Measurements from ENCODE around the gene NOTCH1.

Gene NOTCH1

DNA sequence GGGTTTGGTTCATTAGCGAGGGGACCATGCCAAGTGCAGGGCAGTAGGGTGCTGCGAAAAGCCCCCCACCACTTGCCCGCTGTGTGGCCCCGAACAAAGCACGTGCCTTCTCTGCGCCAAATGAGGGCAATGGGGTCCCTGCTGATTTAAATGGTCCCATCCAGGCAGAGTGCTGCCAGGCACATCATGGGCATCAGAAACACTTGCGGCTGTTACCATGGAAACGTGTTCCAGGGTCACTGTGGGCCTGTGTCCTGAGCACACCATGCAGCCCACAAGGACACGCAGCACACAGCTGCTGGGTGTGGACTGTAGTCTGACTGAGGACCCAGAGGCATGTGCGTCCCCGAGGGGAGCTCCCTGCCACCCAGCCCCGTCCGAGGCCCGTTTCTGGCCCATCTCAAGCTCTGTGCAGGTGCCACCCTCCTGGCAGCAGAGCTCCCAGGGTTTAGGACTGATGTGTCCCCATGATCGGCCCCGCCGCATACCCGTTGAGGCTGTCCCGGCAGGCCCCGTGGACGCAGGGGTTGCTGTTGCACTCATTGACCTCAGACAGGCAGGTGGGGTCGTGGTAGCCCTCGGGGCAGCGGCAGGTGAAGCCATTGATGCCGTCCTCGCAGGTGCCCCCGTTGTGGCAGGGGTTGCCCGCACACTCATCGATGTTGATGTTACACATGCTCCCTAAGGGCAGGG is 31.7 kb downstream of the NOTCH1 start:
- no peak for FAIRE-seq

DNA sequence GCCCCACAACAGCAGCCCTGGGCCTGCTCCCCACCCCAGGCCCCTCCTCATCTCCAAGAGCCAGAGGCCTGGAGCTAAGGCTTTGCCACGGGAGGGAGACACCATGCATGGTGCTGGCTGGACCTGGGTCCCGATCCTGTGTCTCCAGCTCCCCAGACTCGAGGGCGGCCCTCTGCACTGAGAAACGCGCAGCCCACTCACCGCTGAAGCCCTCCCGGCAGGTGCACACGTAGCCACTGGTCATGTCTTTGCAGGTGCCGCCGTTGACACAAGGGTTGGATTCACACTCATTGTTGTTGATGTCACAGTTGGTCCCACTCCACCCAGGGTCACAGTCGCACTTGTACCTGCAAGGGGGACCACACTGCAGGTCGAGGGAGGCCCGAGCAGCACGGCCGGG is 32.7 kb downstream of the NOTCH1 start:
- no peak for FAIRE-seq

DNA sequence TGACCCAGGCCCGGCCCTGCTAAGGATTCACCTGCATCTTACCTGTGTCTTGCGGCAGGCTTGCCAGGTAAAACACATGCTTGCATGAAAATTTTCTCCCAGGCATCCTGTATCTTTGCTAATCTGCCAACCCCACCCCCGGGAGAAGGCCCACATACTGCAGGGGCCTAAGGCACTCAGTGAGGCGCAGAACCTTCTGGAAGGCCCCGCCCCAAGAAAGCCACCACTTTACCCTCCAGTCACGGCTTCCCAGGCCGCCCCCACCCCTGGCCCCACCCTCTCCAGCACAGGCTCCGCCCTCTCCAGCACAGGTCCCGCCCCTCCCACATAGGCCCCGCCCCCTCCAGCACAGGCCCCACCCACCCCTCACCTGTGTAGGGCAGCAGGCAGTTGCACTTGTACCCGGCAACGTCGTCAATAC is 33.2 kb downstream of the NOTCH1 start:
- FAIRE-seq, result no peak

DNA sequence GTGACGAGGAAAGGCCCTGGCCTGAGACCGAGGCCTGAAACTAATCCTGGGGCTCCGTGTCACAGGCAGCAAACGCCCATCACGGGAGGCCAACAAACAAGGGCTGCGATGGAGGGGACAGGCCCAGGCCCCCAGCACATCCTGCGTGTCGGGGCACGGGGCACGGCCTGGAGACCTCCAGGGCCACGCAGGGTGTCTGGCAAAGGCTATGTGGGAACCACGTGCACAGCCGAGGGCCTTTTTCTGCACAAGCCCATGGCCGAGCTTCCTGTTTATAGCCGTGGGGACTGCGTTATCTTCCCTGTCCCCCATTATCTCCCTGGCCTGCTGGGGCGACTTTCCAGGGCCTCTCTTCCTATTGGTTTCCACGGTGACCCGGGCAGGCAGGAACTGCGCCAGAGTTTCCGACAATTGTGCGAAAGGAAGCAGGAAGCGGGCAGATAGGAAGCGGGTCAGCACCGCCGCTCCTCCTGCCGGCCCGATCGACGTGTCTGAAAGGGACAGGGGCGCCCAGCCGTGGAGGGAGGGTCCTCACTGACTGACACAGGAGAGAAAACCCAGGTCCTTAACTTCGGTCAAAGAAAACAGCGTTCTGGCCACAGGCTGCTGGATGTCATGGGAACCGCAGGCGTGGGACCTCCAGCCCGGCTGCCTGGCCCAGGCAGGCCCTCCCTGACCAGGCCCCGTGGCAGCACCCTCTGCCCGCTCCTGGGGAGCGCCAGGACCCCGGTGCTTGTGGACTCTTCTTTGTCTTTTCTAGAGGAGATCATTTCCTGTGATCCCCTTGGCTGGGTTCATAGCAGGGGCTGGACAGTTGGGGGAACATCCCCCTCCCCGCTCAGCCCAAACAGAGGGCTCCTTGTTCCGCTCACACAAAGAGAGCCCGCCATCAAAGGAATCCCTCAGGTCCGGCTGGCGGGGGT is 33.9 kb downstream of the NOTCH1 start:
- no peak for FAIRE-seq

DNA sequence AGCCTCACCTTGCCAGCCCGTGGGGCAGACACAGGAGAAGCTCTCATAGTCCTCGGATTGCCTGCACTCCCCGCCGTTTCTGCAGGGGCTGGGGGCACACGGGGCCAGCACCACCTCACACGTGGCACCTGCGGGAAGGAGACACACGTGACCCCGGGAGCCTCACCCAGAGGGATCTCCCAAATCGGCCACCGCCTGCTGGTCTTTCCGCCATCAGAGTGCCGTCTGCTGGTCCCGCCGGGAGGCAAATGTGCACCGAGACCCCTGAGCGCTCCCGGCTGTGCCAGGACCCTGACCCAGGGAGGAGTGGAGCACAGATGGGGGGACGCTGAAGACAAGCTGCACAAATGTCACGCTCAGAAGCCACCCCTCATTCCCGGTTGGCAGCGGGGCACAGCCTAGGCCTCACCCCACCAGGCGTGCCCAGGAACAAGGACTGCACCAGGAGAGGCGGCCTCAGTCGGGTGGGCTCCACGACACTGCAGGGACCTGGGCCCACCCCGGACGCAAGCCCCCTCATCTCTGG is 34.6 kb downstream of the NOTCH1 start:
- no peak for FAIRE-seq

DNA sequence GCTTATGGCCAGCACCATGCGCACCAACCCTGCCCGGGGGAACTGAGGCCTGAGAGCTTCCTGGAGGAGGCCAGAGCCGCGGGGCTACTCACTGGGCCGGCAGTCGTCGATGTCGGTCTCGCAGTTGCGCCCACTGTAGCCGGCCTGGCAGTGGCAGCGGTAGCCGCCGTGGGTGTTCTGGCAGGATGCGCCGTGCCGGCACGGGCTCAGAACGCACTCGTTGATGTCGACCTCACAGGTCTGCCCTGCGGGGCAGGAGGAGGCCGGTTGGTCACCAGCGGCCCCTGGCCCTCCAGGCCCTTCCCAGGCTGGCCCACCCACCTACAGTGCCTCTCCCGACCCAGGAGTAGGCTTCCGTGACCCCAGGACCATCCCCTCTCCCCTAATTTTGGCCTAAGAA is 35.3 kb downstream of the NOTCH1 start:
- FAIRE-seq, result no peak

DNA sequence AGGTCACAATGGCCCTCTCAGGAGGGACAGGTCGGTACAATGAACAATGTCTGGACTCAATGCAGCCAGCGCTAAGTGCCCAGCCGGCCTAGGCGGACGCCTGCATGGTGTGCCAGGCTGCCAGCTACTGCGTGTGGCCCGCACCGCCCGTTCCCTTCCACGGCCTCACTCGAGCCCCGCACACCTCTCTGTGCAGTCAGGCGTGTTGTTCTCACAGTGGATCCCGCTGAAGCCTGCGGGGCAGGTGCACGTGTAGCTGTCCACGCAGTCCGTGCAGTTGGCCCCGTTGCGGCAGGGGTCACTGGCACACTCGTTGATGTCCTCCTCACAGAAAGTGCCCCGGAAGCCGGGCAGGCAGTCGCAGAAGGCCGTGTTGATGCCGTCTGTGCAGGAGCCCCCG is 36.3 kb downstream of the NOTCH1 start:
- FAIRE-seq, result no peak

DNA sequence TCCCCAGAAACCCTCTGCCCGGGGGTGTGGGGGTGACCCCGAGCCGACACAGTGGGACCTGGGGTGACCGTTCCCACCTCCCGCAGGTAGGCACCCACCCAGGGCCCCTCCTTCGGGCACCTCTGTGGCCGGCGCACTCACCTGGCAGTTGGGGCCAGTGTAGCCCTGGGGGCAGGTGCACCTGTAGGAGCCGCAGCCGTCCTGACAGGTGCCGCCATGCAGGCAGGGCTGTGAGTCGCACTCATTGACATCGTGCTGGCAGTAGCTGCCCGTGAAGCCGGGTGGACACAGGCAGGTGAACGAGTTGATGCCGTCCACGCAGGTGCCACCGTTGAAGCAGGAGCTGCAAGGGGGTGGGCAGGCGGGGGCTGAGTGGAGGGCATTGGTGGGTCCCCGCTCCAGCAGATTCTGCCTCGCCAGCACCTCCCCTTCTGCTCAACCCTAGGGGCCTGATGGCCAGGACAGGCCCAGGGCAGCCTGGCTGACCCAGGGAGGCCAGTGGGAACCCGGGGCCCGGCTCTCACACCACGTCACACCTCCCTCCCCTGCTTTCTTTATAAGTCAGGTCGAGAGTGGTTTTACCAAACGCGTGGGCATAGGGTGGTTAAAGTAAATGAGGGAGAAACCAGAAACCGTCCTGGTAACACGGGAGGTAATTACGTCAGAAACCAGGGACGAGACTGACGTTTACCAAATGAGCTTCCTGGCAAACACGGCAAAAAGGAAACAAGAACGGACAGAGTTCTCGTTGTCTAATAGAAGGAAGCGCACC is 36.9 kb downstream of the NOTCH1 start:
- no peak for FAIRE-seq

DNA sequence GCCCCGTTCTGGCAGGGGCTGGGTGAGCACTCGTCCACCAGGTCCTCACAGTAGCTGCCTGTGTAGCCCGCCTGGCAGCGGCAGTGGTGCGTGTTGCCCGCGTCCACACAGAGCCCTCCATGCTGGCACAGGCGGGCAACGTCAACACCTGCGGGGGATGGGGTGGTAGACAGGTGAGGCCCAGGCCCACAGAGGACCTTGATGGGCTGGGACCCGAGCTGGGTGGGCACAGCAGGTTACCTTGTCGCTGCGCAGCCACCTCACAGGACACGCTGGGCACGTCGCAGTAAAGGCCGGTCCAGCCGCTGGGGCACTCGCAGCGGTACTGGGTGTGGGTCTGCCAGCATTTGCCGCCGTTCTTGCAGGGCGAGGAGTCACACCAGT is 37.9 kb downstream of the NOTCH1 start:
- no peak for FAIRE-seq

DNA sequence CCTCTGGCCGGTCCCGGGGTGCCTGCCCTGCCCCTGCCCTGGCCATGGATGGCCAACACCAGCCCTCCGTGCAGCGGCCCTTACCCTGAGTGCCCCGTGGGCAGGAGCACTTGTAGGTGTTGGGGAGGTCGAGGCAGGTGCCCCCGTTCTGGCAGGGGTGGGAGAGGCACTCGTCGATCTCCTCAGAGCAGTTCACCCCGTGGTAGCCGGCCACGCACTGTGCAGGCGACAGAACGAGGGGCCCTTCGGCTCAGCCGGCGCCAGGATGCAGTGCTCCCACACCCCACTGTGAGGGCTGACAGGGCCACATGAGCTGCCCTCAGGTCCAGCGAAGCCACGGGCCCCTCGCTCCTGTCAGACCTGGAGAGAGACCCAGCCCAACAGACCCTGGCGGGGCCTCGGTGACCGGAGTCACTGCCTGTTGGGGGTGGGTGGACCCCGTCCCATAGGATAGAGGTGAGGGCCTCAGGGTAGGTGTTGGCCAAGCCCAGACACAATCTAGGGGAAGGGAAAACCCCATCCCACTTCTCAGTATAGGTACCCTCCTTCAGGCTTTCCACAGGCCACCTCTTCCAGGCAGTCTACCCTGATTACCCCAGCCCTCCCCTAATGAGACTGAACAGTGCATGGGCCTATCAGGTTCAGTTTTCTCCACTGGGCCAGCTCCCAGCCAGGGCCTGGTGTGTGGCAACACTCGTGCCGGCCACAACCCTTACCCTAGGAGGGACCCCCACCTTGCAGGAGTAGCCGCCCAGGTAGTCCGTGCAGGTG is 38.4 kb downstream of the NOTCH1 start:
- FAIRE-seq, result no peak

DNA sequence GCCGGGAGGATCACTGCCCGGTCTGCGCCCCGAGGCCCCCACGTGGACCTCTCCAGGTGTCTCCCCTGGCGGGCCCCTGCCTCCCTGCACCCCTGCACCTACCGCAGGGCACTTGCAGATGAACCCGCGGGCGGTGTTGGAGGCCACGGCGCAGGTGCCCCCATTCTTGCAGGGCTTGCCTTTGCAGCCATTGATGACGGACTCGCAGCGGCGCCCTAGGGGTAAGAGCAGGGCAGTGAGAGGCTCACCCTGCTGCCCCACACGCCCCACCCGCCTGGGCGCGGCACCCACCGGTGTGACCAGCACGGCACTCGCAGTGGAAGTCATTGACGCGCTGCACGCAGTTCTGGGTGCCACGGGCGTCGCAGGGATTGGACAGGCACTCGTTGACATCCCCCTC is 39.4 kb downstream of the NOTCH1 start:
- no peak for FAIRE-seq

DNA sequence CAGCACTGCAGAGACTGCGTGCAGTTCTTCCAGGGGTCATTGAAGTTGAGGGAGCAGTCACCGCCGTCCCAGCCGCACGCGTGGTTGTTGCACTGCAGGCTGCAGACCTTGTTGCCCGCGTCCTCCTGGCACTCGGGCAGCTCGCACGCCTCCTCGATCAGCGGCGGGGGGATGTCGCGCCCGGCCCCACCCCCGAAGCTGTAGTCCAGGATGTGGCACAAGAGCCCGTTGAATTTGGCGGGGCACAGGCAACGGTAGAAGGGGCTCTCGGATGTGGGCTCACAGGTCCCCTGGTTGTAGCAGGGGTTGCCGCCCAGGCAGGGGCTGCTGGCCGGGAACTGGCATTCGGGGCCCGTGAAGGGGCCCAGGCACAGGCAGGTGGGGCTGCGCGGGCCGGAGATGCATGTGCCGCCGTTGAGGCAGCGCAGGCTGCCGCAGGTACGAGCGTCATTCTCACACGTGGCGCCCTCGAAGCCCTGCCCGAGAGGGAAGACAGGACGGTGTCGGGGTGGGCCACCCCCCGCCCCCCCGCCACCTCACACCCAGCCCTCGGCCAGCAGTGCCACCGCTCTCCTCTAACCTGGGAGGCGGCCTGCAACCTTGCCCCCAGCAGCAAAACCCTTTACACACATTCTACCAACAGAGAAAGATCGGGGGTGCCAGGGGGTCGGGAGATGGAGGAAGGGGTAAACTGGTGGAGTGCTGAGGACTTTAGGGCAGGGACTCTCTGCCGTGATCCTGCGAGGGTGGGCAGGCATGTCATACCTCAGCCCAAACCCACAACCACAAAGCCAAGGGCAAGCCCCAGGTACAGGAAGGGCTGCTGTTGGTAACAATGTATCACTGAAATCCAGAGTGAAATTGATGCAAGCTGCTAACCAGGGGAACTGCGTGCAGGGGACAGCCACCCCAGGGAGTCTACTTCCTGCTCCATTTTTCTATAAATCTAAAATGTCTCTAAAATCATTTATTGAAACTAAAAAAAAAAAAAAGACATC is 40.1 kb downstream of the NOTCH1 start:
- no peak for FAIRE-seq

DNA sequence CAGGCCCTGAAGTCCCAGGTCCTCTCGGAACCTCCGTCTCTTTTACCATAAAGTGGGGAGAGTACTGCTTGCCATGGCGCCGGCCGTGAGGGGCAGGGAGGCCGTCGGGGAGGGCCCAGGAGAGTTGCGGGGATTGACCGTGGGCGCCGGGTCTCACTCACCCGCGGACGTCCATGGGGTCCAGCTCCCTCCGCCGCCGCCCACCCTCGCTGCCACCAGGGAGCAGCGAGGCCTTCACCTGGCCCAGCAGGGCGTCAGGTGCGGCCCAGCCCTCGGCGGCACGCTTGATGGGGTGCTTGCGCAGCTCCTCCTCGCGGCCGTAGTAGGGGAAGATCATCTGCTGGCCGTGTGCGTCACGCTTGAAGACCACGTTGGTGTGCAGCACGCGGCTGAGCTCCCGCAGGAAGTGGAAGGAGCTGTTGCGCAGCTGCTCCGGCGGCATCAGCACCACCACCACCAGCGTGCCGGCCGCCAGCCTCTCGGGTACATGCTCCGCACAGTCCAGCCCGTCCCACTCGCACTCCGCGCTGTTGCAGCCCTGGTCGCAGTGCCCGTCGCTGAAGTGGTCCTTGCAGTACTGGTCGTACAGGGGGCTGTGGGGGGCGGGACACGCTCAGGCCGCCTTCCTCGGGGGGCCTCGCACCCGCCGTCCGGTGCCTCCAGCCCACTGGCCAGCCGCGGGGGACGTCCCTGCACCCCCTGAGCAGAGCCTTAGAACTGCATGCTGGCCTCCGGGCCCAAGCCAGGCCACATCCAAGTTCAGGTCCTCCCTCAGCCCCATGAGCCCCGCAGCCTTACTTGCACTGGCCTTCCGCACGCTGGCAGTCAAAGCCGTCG is 41.1 kb downstream of the NOTCH1 start:
- no peak for FAIRE-seq

DNA sequence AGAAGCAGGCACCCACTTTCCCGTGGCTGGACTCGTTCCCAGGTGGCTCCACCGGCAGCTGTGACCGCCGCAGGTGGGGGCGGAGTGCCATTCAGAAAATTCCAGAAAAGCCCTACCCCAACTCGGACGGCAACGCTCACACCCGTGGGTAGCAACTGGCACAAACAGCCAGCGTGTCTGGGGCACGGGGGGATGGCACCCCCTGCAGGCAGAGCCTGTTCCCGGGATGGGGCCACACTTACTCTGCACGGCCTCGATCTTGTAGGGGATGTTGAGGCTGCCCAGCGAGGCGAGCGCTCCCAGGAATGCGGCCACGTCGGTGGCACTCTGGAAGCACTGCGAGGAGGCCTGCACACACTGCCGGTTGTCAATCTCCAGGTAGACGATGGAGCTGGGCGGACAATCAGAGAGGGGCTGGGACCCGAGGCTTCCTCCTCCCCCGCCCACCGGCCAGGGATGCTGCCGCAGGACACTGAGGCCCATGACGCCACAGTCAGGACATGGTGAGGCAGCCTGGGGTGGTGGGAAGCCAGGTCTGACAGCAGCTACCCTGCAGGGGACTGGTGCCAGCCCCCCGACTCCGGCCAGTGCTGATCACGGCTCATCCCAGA is 42.8 kb downstream of the NOTCH1 start:
- no peak for FAIRE-seq

DNA sequence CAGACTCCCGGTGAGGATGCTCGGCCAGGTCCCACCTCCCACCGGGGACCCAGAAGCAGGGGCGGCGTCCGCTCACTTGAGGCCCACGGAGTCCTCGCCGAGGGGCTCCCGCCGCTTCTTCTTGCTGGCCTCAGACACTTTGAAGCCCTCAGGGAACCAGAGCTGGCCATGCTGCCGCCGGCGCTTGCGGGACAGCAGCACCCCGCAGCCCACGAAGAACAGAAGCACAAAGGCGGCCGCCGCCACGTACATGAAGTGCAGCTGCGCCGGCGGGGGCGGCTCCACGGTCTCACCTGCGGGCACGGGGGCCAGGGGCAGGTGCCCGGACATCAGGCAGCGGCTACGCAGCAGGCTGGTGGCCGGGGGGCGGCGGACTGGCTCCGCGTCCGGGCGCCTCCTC is 43.7 kb downstream of the NOTCH1 start:
- no peak for FAIRE-seq

DNA sequence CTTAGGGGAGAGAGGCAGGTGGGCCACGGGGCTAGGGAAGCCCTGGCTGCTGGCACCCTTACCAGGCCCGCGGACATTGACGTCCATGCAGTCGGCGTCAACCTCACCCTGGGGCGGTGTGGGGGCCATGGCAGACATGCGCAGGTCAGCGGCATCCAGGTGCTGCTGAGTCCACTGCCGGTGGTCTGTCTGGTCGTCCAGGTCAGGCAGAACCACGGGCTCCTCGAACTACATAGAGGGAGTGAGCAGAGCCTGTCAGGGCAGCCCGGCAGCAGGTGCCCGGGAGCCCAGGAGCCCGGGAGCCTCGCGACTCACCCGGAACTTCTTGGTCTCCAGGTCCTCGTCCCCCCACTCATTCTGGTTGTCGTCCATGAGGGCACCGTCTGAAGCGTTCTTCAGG is 44.2 kb downstream of the NOTCH1 start:
- FAIRE-seq, result no peak

DNA sequence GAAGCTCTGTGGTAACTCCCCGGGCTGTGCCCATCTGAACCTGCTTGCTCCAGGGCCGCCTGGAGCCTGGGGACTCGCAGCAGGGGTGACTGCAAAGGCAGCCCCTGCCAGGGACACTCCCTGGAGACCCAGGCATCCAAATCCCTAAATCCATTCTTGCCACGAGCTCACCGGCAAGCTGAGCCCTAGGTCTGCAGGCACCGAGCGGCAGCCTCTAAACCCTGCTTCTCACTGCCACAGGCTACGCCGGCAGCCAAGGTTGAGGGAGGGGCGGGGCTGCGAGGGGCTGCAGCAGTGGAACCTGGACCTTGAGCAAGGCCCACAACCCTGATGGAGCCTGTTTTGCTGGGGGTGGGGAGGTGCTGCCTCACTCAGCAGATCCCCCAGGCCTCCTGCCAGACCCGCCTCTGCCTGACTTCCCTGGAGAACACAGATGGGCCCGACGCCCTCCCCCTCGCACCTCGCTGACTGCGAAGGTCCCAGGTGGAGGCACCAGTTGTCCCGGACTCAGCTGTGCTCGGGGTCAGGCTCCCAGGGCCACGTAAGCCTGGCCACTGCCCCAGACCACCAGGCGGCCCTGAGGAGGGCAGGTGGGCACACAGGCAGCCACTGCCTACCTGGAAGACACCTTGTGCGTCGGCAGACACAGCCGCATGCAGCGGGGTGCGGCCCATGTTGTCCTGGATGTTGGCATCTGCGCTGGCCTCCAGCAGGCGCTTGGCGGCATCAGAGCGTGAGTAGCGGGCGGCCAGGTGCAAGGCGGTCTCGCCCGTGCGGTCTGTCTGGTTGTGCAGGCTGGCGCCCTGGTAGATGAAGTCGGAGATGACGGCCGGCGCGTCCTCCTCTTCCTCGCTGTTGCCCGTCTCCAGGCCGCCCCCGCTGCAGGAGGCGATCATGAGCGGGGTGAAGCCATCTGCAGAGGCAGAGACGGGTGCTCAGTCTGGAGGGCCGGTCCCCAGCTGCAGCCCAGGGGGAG is 45.6 kb downstream of the NOTCH1 start:
- FAIRE-seq, result no peak
